ENCODE data around the gene CPB1.

CPB1 gene

DNA sequence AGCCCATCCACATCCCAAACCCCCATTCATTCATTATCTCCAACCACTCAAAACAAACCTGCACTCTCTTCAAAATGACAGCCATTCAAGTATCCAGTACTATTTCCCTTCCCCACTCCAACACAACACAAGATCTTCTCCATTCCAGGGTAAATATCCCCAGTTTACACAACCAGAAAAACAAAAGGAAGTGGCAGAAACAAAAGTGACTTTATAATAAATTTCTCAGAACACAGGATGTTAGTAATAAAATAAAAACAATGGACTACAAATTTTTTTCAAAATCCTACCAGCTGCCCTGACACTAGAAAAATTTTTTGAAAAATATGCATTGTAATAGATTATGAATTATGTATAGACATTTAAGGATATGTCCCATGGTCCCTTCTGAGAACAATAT is 51.6 kb downstream of the CPB1 start:
- DNase-seq (ENCODE audit: low read depth, low spot score), result no peak
- H3K27ac ChIP-seq, result no peak overlapping the region

DNA sequence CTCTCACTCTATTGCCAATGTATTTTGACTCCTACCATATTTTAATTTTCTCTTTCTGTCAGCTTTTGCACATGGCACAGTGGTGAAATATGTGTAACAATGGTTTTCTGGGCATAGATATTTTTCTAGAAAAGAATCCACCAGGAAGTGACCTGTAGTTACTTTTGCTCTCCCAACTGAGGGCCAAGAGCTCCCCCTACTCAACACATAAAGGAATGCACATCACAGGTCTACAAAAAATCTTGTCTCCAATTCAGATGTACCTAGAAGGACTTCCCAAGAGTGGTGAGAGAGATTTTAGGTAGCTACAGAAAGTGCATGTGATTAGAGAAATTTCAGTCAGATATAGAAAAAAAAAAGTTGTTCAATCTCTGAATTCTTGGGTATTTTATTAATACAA is 53.1 kb downstream of the CPB1 start:
- H3K27ac ChIP-seq, result no peak overlapping the region
- no peak for DNase-seq (ENCODE audit: low read depth, low spot score)

DNA sequence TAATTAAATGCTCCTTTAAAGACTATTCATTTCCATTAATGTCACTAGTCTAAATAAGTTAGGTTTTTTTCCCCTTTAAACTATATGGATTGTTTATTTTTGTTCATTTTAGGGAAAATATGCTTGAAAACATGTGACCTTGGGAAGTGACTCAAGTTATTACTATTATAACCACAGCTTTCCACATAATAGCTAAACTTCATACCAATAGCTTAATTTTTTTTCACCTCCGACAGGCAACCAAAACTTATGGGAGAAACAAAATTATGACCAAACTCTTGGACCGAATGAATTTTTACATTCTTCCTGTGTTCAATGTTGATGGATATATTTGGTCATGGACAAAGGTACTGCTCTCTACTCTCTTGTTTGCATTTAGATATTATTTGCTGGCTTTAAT is 53.7 kb downstream of the CPB1 start:
- no peak overlapping the region for H3K27ac ChIP-seq
- no peak for DNase-seq (ENCODE audit: low read depth, low spot score)

DNA sequence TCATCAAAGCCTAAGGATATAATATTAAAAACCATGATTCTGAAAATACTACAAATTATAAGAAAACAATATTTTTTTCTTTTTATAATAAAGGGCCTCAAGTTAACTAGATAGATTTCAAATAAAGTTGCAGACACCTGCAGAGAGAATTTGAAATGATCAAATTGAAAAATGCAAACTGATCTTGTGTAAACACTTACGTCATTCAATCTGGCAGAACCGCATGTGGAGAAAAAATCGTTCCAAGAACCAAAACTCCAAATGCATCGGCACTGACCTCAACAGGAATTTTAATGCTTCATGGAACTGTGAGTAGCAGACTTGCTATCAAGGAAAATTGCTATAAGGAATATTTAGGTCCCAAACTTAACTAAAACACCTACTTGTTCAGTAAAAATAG is 54.7 kb downstream of the CPB1 start:
- H3K27ac ChIP-seq, result no peak overlapping the region
- DNase-seq (ENCODE audit: low read depth, low spot score), result no peak

DNA sequence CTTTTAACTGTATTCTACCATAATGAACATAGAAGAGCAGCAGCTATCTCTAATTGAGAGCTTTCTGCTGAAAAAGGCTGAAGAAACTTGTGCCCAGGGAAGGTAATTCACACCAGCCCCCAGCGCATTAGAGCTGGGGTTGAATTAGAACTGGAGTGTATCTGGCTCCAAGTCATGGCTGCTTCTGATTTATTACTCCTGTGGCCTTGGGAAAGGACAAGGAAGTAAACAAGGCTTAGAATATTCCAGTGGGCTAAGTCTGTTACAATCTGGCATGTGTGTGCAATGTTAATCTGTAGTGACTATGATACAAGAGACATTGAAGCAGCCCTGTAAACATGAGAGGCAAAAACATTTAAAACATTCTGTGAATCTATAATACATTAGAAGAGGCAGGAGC is 55.6 kb downstream of the CPB1 start:
- no peak for DNase-seq (ENCODE audit: low read depth, low spot score)
- no peak overlapping the region for H3K27ac ChIP-seq

- DNase-seq (ENCODE audit: low read depth, low spot score), result no peak
- H3K27ac ChIP-seq, result no peak overlapping the region
Observed at GRCh38 chr3:148884261-148884660, 56.6 kb downstream of the CPB1 start.

- no peak for DNase-seq (ENCODE audit: low read depth, low spot score)
- no peak overlapping the region for H3K27ac ChIP-seq
Observed at GRCh38 chr3:148889828-148890227, 62.2 kb downstream of the CPB1 start.

DNA sequence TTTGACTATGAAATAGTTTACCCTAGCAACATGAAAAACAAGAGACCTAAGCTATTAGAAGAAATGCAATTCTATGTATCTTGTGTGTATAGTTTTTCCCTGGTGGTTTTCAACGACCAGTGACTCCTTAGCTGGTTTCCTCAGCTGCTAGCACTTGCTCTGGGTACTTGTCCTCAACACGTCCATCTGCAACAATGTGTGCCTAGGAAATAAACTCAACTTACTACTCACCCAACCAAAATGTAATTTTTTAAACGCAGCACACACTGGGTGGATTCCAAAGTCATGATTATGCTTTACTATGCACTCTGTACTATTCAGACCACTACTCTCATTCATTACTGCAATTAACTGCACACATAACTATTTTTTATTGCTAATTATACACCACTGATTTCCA is 68.5 kb downstream of the CPB1 start:
- no peak for DNase-seq (ENCODE audit: low read depth, low spot score)
- H3K27ac ChIP-seq, result no peak overlapping the region

GRCh38 chr3:148901987-148902791 is 74.6 kb downstream of the CPB1 start:
- H3K27ac ChIP-seq, result no peak overlapping the region
- DNase-seq (ENCODE audit: low read depth, low spot score), result no peak

DNA sequence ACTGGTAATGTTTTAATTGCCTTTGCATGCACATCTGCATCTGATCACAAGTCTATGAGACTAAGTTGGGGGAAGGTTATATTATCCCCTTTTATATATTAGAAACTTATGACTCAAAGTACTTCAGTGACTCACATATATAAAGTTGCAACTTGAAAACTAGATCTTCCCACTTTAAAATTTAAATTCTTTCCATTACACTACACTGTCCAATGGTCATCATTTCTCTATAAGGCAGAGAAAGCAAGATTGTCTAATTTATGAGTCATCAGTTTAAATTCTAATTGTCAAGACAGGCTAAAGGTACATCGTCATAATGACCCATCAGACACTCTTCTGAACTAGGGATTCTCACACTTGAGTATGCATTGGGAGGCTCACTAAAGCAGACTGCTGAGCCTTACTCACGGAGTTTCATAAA is 75.4 kb downstream of the CPB1 start:
- DNase-seq (ENCODE audit: low read depth, low spot score), result no peak
- H3K27ac ChIP-seq, result no peak overlapping the region

- no peak overlapping the region for H3K27ac ChIP-seq
- no peak for DNase-seq (ENCODE audit: low read depth, low spot score)
Observed at GRCh38 chr3:148903941-148904340, 76.3 kb downstream of the CPB1 start.

GRCh38 chr3:148906667-148907066 is 79.1 kb downstream of the CPB1 start:
- H3K27ac ChIP-seq, result no peak overlapping the region
- no peak for DNase-seq (ENCODE audit: low read depth, low spot score)

Data from epithelial cell of prostate (primary cell).